Measurements from ENCODE around the gene DPM1. TPM values are rescaled to one million over a fixed set of nuclear protein-coding genes. Genes with fewer than 3 reads are reported as not detected.
A peak's percentile ranks its signal among the peaks of the same experiment; 100 is the strongest.

Gene DPM1
- total and polyA plus RNA-seq, 2 donors (not counting 3 experiments of a cell fraction or from before 2014, with no cell fraction given), result 33.9 to 41.9 TPM

DNA sequence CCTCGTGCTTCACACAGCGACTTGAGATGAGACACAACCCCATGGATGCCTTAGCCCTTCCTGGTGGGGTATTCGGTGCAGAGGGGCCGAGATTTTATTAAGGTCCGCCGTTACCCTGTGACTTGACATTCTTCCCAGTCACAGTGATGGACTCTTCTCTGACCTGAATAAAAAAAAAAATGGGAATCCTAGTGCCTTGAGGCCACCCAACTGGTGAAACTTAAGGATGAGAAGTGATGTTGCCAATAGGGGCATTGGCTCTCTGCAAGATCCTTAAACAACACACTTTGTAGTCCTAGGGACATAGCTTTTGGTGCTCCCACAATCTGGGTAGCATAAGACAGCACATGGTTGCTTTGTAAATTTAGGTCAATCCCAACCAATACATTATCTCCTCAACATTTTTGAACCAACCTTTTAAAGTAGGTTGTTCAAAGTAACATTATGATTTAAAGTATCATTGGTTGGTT lies 26.3 kb downstream of the DPM1 start:
- CTCF ChIA-PET, result interaction anchor here (0.8 to 11.1 kb wide), 13 partner anchors 9 to 141 kb away, joined by 3 to 119 read pairs (median 4); partner anchors contain the start of genes BCAS4, DPM1 and MOCS3
- H3K9me1 ChIP-seq (replicated peaks; ENCODE audit: control insufficient read depth, extremely low read depth, insufficient read depth, low read length), result no peaks in the 10 kb centered on the region
- H3K9me3 ChIP-seq (replicated peaks; ENCODE audit: control insufficient read depth, insufficient read depth, low read length), result no peaks in the 10 kb centered on the region
- dilution Hi-C loops (cut with MboI; ENCODE audit: extremely low pct_ligation_motif_present, low sequenced_read_pairs) (no loop called here), intact Hi-C loops (cut with micrococcal nuclease) (no loop called here)
- H3K4me1 ChIP-seq (ENCODE audit: control insufficient read depth, extremely low read depth, insufficient read depth, low read length), result peaks cover 15% of the 10 kb centered on the region
- TSS peak; percentile 77 for BruUV-seq (replicated peaks)
- TF ChIP-seq, protein P1, sequence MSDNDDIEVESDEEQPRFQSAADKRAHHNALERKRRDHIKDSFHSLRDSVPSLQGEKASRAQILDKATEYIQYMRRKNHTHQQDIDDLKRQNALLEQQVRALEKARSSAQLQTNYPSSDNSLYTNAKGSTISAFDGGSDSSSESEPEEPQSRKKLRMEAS (IDR thresholded peaks at IDR 0.05; ENCODE audit: insufficient read depth, insufficient read length), result no peak
- TF ChIP-seq POLR2AphosphoS5 (IDR thresholded peaks at IDR 0.05; ENCODE audit: insufficient read depth, low read depth, low read length), result no peak
- TF ChIP-seq EZH2 (IDR thresholded peaks at IDR 0.05; ENCODE audit: borderline replicate concordance, low read depth, low read length, severe bottlenecking), result no peak
- no peak for TF ChIP-seq CTCF (IDR thresholded peaks at IDR 0.05; ENCODE audit: extremely low read depth in 1 of 2, insufficient read depth in 1 of 2, low read depth in 1 of 2, low read length in 2 of 2)
- TF ChIP-seq FOS (IDR thresholded peaks at IDR 0.05; ENCODE audit: borderline replicate concordance, insufficient read depth, low read length), result no peak
- TF ChIP-seq JUN (IDR thresholded peaks at IDR 0.05; ENCODE audit: borderline replicate concordance, insufficient read depth, insufficient read length, low read depth), result no peak
- H3K4me3 ChIP-seq (replicated peaks in 1 of 3; ENCODE audit: insufficient read depth in 1 of 3, low read depth in 1 of 3, low read length in 3 of 3), result peak overlapping the region in 2 of 3 experiments; percentile 3 to 100
- peak overlapping the region; percentile 83 for H3K9ac ChIP-seq (replicated peaks; ENCODE audit: extremely low read depth, insufficient read depth, low read length)
- H3K4me2 ChIP-seq (ENCODE audit: insufficient read depth, low read length), result peak overlapping the region; percentile 17
- H2AFZ ChIP-seq (ENCODE audit: low read depth, low read length), result peak overlapping the region; percentile 59
- H3K27me3 ChIP-seq (ENCODE audit: control insufficient read depth in 2 of 2, insufficient read depth in 2 of 2, low read length in 2 of 2), result no peaks in the 10 kb centered on the region
- POLR2A ChIA-PET, result interaction anchor here (0.6 to 2.2 kb wide), 2 partner anchors 26 to 425 kb away, joined by 3 to 15 read pairs; partner anchors contain the start of genes DPM1 and MOCS3
- FAIRE-seq (no peak), DNase-seq (ENCODE audit: low read depth, low spot score) (peak; percentile 22)
- H3K27ac ChIP-seq (ENCODE audit: insufficient read depth, low read depth, low read length), result peak overlapping the region; percentile 90
- H3K36me3 ChIP-seq (ENCODE audit: control insufficient read depth in 2 of 2, extremely low read depth in 1 of 2, insufficient read depth in 2 of 2, low read length in 2 of 2), result peaks cover 4 to 38% of the 10 kb centered on the region in 2 experiments
- H4K20me1 ChIP-seq (replicated peaks; ENCODE audit: control insufficient read depth, extremely low read depth, insufficient read depth, low read length), result peaks cover 17% of the 10 kb centered on the region
- peaks cover 40% of the 10 kb centered on the region for H3K79me2 ChIP-seq (ENCODE audit: control insufficient read depth, insufficient read depth, low read length)
